HG03342 (cell line): Measurements from ENCODE around the gene NIT2.
"Not testable (repeated sequence)": the region's sequence is repeated elsewhere in the genome, so short reads cannot be mapped to it uniquely, and the experiment has no call there.

Experiments
- ATAC-seq: cut with Tn5 transposase; IDR thresholded peaks from one replicate; pipeline ENCODE4 v1.9.1; 2021; ENCODE audit warnings: mild to moderate bottlenecking, moderate library complexity; ENCODE audit not compliant: unreplicated experiment

The NIT2 gene

DNA sequence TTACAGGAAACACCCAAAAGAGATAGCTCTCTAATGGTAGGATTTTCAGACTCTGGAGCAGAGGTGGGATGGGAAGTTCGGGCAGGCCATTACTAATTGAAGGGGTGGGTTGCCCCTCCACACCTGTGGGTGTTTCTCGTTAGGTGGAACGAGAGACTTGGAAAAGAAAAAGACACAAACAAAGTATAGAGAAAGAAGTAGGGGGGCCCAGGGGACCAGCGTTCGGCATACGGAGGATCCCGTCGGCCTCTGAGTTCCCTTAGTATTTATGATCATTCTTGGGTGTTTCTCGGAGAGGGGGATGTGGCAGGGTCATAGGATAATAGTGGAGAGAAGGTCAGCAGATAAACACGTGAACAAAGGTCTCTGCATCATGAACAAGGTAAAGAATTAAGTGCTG, 1.7 kb downstream of the NIT2 start:
- not testable (repeated sequence) for ATAC-seq

- no peak for ATAC-seq
Measured at GRCh38 chr3:100338911-100339310, 4.4 kb downstream of the NIT2 start.

DNA sequence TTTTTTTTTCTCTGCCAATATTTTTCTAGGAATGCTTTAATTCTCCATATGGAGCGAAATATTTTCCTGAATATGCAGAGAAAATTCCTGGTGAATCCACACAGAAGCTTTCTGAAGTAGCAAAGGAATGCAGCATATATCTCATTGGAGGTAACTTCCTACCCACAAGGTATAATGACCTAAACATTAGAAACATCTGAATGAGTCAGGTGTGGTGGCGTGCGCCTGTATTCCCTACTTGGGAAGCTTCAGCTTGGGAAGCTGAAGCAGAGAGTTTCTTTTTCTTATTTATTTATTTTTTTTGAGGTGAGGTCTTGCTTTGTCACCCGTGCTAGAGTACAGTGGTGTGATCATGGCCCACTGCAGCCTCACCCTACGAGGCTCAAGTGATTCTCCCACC, 5.2 kb downstream of the NIT2 start:
- ATAC-seq, result no peak

DNA sequence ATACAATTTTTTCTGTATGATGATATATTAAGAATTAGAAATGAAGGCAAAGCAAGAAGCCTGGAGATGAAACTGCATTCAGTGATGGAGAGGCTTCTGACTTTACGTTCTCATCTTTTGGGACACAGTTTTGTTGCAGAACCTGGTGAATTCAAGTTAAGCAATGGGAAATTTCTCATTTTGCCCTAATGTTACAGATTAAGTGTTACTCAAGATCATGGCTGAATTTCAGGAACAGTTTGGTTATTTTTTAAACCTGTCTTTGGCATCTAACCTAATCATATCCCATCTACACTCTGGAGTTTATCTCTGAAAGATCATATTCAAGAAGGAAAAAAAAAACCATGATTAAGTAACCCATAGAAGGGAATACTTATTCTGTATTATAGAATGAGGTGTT, 6.0 kb downstream of the NIT2 start:
- ATAC-seq, result no peak

GRCh38 chr3:100348727-100349126, 14.2 kb downstream of the NIT2 start:
- ATAC-seq, result no peak

GRCh38 chr3:100351770-100352169, 17.2 kb downstream of the NIT2 start:
- not testable (repeated sequence) for ATAC-seq

GRCh38 chr3:100352296-100353231, 18.0 kb downstream of the NIT2 start:
- no peak for ATAC-seq

DNA sequence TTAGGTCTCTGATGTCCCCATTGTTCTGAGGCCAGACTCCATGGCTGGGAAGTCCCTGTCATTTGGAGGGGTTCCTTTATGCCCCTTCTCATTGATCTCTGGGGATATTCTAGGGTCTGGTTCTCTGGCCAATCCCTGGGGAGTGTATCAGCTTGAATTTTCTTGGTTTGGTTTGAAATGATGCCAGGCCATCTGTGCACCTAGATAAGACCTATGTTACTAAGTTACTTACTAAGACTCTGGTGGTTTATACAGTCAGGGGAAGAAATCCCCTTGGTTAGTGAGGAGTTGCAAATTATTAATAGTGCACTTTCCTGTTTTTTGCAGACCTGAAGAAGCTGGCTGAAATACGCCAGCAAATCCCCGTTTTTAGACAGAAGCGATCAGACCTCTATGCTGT, 20.3 kb downstream of the NIT2 start:
- no peak for ATAC-seq

- no peak for ATAC-seq
Measured at GRCh38 chr3:100358413-100358812, 23.9 kb downstream of the NIT2 start.

DNA sequence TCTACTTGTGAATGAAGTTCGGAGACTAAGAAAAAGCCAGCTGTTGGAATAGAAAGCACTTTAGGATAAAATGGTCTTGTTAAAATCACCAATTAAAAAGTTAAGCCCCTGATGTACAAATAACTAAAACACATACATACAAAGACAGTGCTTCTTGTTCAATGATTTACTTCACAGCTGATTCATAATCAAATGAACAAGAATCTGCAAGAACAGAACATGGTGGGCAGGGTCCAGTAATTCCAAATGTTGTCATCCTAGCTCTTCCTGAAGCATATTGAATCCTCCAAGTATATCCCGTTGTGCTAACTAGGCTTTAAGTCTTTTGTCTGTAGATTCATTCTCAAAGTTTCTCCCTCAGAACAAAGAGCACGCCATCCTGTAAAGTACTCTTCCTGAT, 24.5 kb downstream of the NIT2 start:
- ATAC-seq, result no peak

DNA sequence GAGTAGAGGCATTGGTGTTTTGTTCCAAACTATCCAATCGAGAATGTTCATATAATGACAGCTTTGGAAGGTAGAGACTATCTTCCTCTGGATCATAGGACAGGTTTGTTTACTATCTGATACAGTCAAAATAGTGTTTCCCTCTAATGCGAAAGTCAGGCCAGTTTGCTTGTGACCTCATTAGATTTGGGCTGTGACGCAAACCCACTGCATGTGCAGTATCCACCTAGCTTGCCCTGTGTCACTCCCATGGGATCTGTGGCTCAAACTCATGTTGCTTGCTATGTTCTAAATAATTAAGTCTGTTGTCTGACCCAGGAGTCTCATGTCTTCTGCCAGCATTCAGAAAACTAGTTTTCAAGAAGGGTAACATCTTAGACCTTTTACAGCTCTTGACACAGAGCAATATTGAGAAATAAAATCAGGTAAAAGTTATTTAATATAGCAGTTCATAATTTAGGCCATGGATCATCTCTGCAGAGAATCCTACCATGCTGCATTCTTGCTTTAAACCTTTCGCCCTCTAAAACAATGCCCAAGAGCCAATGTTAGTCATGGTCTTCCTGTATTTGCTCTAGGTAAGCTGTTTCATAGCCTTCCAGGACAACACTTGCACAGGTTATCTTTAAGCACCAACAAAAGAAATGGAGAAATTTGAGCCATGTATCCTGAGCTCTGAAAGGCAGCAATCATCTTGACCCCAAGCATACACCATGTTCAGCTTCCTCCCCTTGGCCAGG, 26.4 kb downstream of the NIT2 start:
- no peak for ATAC-seq

DNA sequence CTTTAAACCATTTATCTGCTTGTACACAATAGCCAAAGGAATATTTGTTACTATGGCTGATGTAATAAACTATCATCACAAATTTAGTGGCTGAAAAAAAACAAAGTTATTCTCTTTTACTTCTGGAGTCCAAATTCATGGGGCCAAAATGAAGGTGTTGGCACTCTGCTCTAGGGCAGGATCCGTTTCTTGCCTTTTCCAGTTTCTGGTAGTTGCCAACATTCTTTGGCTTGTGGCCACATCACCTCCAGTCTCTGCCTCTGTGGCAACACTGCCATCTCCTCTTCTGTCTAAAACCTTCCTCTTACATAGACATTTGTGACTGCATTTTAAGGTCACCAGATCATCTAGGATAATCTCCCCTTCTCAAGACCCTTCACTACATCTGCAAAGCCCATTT, 27.3 kb downstream of the NIT2 start:
- ATAC-seq, result no peak

- ATAC-seq, result no peak
Measured at GRCh38 chr3:100364421-100364820, 29.9 kb downstream of the NIT2 start.

DNA sequence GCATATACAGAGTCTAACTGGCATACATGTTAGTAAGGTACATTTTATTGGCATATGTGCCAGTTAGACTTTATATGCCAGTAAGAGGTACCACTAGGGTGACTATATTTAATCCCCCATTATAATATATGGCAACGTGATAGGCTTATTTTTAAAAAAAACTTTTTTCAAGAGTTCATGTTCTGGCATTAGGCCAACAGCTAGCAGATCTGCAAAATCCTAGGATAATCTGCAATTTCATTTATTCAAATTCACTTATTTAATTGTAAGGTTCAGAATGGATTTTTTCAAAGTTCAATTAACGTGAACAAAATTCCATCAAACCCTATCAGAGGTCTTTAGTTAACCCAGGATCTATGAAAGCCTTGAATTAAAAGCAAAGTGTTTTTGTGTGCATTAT, 31.9 kb downstream of the NIT2 start:
- no peak for ATAC-seq

- no peak for ATAC-seq
Measured at GRCh38 chr3:100368441-100368840, 33.9 kb downstream of the NIT2 start.

- no peak for ATAC-seq
Measured at GRCh38 chr3:100370756-100371155, 36.2 kb downstream of the NIT2 start.

GRCh38 chr3:100374521-100374920, 40.0 kb downstream of the NIT2 start:
- no peak for ATAC-seq

DNA sequence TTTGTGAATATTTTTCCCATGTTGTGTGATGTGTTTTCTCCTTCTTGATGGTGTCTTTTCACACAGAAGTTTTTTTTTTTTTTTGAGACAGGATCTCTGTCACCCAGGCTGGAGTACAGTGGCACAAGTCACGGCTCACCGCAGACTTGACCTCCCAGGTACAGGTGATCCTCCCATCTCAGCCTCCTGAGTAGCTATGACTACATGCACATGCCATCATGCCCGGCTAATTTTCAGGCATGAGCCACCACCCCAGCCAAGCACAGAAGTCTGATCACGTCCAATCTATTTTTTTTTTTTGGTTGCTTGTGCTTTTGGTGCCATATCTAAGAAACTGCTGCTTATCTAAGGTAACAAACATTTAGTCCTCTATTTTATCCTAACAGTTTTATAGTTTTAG, 41.7 kb downstream of the NIT2 start:
- ATAC-seq, result no peak

DNA sequence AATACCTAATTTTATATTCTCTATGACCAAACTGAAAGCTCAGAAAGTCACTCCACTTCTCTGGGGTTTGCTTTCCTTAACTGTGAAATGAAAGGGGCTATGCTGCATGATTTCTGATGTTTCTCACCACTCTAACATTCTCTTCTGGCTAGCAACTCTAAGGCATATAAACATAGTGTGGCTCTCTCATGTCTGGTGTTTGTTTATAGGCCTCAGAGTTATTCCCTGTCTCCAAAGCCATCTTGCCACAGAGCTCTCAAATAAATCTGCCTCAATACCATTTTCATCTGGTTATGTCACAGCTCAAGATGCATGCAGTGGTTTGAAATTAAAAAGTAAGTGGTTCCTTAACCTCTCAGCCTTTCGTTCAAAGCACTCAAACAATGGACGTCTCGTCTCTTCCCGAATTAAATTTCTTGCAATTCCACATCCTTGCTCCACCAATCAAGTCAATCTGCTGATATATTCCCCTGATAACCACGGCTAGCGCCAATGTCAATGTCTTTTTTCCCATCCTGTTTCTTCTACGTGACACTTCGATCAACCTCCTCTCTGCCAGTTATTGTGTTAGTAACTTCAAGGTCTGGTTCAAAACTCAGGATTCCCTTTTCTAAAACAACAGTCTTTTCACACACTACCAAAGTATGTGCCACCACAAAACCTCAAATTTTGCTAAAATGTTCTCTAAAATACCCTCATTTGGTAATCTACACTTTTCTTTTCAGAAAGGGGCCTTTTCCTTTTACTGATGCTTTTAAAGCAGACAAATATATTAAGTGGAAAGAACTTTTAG, 50.4 kb downstream of the NIT2 start:
- ATAC-seq, result no peak

GRCh38 chr3:100386437-100387074, 52.0 kb downstream of the NIT2 start:
- ATAC-seq, result no peak

- ATAC-seq, result no peak
Measured at GRCh38 chr3:100389025-100389424, 54.5 kb downstream of the NIT2 start.
